GM19043 (cell line): ENCODE data around the gene RARB.

Experiments used
- ATAC-seq: cut with Tn5 transposase; IDR thresholded peaks from one replicate; pipeline ENCODE4 v1.9.1; 2021; ENCODE audit warnings: low read depth; ENCODE audit not compliant: unreplicated experiment

Gene RARB

DNA sequence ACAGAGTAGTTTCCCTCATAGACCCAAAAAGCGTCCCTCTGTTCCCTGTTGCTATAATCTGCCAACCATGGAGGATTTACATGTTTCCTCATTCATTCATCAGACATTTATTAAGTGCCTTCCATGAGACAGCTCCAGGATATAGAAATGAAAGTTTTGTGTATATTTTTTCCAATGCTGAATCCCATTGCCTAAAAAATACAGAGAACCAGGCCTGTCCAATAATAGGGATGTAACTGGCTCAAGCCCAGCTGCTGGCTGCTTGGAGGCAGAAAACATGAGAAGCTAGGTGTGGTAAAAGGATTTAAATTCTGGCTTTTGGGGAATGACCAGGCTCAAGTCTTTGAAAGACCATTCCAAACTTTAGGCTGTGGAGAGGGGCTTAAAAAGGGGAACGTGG is 41.5 kb downstream of the RARB start:
- ATAC-seq, result no peak

GRCh38 chr3:25471081-25471768 is 43.2 kb downstream of the RARB start:
- ATAC-seq, result no peak

- ATAC-seq, result no peak
These were observed 44.1 kb downstream of the RARB start for GRCh38 chr3:25472153-25472552.

GRCh38 chr3:25472731-25473130 is 44.7 kb downstream of the RARB start:
- no peak for ATAC-seq

DNA sequence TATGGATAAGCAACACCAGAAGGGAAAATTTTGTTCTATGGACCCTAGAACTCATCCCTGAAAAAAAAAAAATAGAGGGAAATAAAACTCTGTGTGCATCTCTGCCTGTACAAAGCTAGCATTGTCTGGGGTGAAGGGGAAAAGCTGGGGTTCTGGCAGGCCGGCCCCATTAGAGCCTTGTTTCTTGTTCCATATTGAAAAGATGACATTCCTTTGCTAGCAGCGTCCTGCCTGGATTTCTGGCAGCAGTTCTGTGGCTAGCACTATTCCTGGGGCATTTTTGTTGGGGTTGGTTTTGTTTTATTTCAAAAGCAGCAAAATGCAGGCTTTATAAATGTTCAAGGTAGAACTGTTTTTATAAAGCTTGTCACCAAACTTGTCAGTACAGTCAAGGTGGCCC is 45.2 kb downstream of the RARB start:
- no peak for ATAC-seq

- ATAC-seq, result no peak
These were observed 46.0 kb downstream of the RARB start for GRCh38 chr3:25474052-25474451.

DNA sequence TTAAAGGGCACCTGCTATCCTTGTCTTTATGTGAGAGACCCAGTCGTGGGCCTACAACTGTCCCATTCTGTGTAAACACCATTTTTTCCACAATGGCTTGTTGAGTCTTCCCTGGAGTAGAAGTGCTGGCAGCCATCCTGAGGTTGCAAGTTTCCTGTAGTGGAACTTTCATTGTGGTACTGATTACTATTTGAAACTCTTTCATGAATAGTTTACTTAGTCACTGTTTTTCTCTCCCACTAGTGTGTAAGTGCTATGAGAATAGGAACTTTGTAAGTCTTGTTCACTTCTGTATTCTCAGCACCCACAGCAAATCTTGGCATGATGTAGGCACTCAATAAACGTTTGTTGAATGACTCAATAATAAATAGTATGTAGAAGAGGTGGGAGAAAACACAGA is 48.6 kb downstream of the RARB start:
- no peak for ATAC-seq

GRCh38 chr3:25478211-25478757 is 50.2 kb downstream of the RARB start:
- ATAC-seq, result no peak

GRCh38 chr3:25478964-25479726 is 51.1 kb downstream of the RARB start:
- ATAC-seq, result no peak

- ATAC-seq, result no peak
These were observed 51.6 kb downstream of the RARB start for GRCh38 chr3:25479727-25480010.

DNA sequence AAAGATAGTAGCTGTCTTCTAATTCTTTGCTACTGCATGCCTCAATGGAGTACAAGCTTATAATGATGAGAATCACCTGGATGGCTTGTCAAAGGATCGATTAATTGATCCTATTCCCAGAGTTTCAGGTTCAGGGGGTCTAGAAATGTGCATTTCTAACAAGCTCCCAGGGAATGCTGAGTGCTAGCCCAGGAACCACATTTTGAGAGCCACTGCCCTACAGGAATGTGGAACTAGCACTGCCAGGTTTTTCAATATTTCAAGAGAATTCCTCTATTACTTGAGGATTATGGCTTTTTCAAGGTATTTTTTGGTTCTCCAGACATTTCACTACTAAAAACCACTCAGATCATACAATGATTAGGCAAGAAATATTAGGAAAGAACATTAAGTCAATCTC is 52.7 kb downstream of the RARB start:
- no peak for ATAC-seq

GRCh38 chr3:25481386-25481785 is 53.3 kb downstream of the RARB start:
- ATAC-seq, result no peak

GRCh38 chr3:25483456-25483855 is 55.4 kb downstream of the RARB start:
- no peak for ATAC-seq

- ATAC-seq, result no peak
These were observed 57.6 kb downstream of the RARB start for GRCh38 chr3:25485673-25486072.

- ATAC-seq, result no peak
These were observed 58.9 kb downstream of the RARB start for GRCh38 chr3:25486932-25487331.

GRCh38 chr3:25489858-25490593 is 62.0 kb downstream of the RARB start:
- ATAC-seq, result no peak

DNA sequence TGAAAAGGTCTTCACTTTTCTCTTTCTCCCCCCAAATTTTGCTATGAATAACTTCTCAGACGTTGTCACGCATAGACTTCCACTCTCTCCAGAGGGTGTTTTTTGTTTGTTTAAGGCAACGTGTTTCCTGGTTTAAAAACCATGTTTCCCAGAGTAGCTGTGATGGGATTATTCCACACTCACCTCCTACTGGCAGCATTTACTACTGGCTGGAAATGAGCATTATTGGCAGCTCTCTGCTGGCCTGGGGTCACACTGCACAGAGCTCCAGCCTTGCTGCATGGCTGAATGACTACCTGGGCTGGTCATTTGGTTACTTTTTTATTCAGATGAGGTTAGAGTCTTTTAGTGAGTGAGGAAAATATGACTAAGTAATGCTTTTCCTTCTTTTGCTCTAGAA is 65.2 kb downstream of the RARB start:
- ATAC-seq, result no peak

GRCh38 chr3:25493786-25494185 is 65.7 kb downstream of the RARB start:
- no peak for ATAC-seq

- no peak for ATAC-seq
These were observed 67.2 kb downstream of the RARB start for GRCh38 chr3:25495304-25495703.

- no peak for ATAC-seq
These were observed 67.7 kb downstream of the RARB start for GRCh38 chr3:25495726-25496253.

- ATAC-seq, result no peak
These were observed 69.0 kb downstream of the RARB start for GRCh38 chr3:25497096-25497495.
